ENCODE measurements around the gene DMXL1.
"Not testable (repeated sequence)": the region's sequence is repeated elsewhere in the genome, so short reads cannot be mapped to it uniquely, and the experiment has no call there.

The DMXL1 gene

DNA sequence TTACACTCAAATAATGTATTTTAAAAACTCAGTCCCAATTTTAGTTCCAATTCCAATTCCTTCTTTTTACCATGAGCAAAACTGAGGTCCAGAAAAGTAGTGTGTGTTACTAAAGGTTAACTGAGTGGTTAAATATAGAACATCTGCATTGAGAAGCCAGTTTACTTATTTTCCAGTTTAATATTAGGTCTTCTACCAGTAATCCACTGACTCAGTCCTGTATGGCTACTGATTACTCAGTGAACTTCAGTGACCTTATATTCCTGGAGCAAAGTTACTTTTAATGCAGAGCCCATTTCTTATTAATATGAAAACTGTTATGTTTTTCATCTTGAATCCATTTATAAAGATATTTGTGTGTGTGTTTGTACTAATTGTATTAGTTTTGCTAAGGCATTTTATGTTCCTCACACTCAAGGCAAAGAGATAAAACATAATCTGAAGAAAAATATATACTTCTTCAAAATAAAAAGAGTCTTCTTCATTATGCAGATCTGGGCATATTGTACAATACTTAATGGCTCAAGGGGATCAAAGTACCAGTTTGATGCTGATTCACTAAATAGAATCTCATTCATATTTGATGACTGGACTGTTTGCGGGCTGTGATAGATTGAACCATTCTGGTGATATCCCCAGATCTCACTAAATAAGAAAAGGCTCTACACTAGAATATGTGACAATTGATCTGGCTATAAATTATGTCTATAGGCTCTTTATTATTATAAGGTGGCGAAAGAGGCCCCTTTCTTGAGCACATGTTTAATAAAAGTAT, 60.8 kb downstream of the DMXL1 start:
- no peak for DNase-seq (ENCODE audit: low spot score)

DNA sequence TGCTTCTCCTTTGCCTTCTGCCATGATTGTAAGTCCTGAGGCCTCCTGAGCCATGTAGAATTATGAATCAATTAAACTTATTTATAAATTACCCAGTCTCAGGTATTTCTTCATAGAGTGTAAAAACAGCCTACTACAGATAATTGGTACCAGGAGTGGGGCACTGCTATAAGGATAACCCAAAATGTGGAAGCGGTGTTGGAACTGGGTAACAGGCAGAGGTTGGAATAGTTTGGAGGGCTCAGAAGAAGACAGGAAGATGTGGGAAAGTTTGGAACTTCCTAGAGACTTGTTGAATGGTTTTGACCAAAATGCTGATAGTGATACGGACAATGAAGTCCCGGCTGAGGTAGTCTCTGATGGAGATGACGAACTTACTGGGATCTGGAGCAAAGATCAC, 64.9 kb downstream of the DMXL1 start:
- DNase-seq (ENCODE audit: low spot score) = not testable (repeated sequence)

DNA sequence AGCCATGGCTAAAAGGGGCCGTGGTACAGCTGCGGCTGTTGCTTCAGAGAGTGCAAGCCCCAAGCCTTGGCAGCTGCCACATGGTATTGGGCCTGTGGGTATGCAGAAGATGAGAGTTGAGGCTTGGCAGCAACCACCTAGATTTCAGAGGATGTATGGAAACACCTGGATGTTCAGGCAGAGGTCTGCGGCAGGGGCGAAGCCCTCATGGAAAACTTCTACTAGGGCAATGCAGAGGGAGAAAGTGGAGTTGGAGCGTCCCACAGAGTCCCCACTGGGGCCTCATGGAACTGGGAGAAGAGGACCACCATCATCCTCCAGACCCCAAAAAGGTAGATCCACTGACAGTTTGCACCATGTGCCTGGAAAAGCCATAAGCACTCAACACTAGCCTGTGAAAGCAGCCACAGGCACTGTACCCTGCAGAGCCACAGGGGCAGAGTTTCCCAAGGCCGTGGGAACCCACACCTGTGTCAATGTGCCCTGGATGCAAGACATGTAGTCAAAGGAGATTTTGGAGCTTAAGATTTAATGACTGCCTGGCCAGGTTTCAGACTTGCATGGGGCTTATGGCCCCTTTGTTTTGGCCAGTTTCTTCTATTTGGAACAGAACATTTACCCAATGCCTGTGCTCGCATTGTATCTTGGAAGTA, 65.9 kb downstream of the DMXL1 start:
- DNase-seq (ENCODE audit: low spot score) = no peak

DNA sequence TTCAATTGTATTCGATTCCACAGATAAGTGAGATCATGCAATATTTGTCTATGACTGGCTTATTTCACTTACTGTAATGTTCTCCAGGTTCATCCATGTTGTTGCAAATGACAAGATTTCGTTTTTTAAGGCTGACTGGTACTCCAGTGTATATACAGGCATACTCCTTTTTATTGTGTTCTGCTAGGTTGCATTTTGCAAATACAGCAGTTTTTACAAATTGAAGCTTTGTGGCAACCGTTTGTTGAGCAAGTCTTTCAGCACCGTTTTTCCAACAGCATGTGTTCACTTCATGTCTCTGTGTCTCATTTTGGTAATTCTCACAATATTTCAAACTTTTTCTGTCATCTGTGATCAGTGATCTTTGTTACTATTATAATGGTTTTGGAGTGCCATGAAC, 82.7 kb downstream of the DMXL1 start:
- DNase-seq (ENCODE audit: low spot score) = no peak

DNA sequence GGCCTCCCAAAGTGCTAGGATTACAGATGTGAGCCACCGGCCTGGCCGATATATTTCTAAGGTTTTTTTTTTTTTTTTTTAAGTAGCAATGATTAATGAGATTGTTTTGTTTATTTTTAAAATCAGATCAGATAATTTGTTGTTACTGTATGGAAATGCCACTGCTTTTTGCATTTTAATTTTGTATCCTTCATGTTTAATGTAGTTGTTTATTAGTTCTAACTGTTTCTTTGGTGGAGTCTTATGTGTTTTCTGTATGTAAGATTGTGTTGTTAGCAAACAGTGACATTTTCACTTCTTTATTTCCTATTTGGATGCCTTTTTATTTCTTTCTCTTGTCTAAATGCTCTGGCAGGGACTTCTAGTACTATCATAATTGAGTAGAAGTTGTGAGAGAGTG, 87.3 kb downstream of the DMXL1 start:
- no peak for DNase-seq (ENCODE audit: low spot score)

DNA sequence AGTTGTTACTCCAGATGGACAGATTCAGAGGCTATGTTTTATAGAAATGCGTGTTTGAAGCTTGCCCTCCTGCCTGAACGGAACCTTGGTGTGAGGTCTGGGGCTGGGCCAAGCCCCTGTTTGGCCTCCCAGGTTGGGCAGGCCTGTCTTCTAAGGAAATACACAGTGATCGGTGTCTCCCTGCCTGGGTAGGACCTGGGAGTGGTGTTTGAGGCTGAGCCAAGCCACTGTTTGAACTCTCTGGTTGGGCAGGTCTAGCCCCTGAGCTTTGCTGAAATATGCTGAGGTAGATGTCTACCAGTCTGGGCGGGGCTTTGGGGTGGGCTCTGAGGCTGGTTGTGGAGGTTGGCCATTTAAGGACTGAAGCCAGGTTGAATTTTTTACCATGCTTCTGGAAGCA, 90.5 kb downstream of the DMXL1 start:
- no peak for DNase-seq (ENCODE audit: low spot score)

DNA sequence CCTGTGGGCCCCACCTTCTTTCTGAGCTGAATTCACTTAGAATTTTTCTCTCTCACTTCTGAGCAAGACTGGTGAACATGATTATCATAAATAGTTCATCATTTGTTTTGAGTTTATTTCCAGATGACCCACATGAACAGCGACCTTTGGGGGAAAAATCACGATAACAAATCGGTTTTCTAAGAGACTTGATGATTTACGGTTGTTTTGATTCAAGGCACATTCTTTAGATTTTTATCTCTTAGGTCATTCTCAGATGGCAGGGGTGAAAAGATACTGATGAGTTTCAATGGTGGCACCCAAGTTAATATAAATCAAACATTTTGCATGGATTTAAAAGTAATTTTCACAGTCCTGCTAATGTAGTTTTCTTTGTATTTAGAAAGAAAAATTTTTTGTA, 95.1 kb downstream of the DMXL1 start:
- no peak for DNase-seq (ENCODE audit: low spot score)

DNA sequence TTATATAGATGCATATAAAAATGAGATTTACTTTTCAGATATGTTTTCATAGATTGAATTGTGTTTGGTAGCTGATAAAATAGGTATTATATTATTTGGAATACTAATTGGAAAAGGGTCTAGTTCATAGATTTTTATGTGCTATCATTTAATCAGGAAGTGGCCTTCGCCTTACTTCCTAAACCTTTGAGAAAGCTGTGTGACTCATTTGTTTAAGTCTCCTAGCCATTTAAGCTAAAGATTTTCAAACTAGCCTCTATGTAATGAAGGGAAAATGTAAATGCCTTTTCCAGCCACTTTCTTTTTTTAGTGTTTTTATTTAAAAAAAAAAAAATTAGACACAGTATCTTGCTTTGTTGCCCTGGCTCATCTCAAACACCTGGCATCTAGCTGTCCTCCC, 97.5 kb downstream of the DMXL1 start:
- DNase-seq (ENCODE audit: low spot score) = no peak

DNA sequence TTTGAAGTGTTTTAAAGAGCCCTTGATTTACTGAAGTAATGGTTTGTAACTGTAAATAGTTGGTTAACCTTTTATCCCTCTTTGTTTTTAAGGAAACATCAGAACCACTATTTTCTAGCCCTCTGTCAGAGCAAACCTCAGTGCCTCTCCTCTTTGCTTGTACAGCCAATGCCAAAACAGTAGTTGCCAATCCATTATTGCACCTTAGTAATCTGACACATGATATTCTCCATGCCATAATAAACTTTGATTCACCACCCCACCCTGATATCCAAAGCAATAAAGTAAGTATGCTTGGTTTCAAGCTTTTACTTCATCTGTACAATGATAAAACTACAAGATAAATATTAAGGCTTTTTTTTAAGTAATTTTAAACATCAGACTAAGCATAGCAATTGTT, 100.8 kb downstream of the DMXL1 start:
- no peak for DNase-seq (ENCODE audit: low spot score)

DNA sequence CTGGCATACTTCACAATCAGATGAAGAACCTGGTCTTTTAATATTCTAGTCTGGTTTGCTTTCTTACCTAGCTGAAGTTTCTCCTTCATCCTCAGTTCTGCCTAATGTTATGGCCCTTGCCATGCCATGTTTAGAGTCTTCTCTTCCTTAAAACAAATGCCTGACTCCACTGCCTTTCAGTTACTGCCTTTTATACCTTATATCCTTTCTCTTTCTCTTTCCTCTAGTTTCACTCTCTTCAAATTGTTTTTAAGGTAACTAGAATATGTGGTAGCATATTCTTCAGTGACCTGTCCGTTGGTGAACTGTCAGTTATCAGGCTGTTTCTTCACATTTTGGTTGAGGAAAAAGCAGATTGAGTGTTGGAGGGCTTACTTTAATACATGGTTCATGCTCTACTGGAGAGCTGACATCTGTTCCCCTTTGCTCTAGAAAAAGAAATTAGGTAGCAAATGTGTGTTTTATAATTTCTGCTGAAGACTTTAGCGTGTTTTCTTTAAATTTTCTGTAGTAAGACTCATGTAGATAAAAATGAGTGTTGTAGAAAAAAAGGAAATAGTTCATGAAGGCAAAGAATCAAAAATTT, 103.8 kb downstream of the DMXL1 start:
- DNase-seq (ENCODE audit: low spot score) = no peak

DNA sequence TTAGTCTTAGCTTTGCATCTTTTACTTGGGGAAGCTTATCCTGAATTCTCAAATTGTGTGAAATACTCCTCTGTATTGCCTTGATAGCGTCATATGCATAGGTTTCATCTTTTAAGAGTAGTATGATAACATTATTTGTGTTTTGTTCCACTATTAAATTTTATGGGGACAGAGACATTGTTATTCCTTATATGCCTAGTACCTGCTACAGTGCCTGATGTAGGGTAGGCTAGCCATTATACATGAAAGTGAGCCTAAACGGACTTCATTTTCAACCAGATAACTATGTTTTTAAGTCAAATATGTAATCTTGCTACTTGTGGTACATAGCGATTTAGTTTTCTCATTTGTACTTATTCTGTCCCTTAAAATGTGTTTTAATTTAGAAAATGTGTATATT, 105.9 kb downstream of the DMXL1 start:
- no peak for DNase-seq (ENCODE audit: low spot score)

DNA sequence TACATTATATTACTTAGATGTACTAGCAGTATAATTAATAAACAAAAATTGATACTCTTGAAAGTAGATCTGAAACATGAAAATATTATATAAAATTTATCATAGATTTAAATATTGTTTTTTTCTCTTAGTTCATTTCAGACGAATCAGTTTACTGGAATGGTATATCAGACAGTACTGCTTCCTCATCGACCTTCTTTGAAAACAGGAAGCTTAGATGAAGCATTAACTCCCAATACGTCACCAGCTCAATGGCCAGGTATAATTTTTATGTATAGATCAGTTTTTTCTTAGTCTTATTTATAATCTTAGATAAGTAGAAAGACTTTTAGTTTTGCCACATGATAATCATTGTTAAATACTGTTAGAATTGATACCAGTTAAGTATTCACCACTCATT, 106.3 kb downstream of the DMXL1 start:
- DNase-seq (ENCODE audit: low spot score) = no peak

DNA sequence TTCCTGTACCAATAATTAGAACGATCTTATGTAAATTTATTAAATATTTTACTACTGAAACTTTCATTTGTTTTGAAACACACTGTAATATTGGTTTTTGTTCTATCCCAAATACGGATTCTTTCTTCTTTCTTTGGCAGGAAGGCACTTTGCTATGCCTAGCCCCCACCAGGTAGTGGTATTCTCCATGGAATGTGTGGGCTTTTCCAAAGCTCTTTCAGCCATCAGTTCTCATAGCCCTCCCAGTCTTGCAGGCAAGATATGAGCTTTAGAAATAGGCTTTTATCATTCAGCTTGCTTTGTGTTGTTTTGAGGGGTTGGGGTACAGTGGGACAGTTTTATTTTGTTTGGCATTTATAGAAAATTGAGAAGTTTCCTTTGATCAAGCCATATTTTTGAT, 107.5 kb downstream of the DMXL1 start:
- no peak for DNase-seq (ENCODE audit: low spot score)

DNA sequence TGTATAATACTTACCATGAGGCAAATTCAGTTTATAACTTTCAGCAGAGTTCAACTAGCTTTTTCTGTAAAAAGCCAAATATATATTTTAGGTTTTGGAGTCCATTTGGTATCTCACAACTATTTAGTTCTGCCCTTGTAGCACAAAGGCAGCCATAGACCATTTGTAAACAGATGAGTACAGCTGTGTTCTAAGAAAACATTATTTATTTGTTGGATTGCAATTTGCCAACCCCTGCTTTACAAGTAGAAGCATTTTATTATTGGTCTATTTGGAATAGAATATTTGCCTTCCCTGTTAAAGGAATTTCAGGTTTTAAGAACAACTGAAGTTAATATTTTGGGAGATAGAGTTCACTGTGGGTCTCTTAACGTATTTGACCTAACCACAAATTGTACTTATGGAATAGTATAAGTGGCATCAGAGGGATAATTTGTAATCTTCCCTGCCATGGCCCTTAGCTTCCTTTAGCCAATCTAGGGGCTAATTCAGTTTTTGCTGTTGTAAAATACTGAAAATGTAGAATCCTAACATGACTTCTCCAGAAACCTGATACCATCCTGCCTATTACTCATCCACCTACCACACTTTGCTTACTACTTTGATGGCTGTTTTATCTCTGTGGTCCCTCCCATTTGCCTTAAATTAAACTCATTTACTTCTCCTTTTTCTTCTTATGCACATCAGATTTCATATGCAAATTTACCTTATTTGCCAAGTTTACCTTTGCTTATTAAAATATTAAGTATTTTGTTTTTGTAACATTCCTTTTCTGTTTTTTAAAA, 109.2 kb downstream of the DMXL1 start:
- DNase-seq (ENCODE audit: low spot score) = no peak

DNA sequence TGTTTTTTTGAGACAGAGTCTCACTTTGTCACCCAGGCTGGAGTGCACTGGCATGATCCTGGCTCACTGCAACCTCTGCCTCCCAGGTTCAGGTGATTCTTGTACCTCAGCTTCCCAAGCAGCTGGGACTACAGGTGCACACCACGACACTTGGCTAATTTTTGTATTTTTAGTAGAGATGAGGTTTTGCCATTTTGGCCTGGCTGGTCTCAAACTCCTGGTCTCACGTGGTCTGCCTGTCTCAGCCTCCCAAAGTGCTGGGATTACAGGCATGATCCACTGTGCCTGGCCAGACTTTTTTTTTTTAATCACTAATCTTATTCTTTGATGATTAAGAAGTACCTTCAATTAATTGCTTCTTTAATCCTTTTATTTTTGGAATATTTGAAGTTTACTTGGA, 114.6 kb downstream of the DMXL1 start:
- not testable (repeated sequence) for DNase-seq (ENCODE audit: low spot score)

DNA sequence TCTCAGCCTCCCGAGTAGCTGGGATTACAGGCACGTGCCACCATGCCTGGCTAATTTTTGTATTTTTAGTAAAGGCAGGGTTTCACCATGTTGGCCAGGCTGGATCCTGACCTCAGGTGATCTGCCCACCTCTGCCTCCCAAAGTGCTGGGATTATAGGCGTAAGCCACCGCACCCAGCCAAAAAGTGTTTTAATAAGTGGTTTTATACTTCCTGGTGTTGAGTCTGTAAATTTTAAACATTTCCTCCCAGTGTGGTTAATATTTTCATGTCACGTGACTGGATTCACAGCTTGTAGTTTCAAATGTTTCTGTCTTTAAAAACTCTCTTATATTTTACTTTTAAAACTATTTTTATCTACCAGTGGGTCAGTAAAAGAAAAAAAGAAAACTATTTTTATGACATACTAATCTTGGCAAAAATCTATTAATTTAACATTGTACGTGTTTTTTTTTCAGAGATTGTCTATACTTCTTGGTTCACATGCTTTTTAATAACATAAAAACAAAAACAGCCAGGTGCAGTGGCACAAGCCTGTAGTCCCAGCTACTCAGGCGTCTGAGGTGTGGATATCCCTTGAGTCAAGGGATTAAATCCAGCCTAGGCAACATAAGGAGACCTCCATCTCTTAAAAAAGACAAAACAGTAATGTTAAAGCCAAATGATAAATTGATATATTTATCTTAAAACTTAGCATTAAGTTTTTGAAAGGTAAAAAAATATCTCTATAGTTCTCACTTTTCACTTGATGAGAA, 117.1 kb downstream of the DMXL1 start:
- no peak for DNase-seq (ENCODE audit: low spot score)

DNA sequence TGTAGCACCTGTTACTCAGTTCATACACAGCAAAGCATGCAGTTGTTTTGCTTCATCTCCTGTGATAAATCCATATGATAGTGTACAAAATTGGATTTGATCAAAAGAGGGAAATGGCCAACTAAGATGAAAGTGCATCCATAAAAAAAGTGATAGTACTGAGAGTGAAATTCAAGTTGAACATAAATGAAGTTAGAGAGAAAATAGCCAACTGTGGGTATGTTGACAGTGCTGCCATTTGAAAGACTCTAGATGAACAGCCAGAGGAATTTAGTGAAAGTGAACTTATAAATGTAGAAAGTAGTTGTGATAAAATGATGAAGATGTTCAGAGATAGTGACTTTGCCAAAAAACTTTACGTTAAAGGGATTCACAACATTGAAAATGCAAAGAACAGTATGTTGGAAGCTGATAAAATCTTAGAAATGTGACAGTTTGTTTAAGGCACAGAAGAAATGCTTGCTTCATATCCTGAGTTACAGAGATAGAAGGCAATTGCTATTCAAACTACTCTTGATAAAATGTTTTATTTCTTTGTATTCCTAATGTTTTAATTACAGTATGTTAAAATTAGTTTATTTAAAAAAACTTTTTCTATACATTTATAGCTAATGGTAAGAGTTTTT, 119.7 kb downstream of the DMXL1 start:
- no peak for DNase-seq (ENCODE audit: low spot score)

DNA sequence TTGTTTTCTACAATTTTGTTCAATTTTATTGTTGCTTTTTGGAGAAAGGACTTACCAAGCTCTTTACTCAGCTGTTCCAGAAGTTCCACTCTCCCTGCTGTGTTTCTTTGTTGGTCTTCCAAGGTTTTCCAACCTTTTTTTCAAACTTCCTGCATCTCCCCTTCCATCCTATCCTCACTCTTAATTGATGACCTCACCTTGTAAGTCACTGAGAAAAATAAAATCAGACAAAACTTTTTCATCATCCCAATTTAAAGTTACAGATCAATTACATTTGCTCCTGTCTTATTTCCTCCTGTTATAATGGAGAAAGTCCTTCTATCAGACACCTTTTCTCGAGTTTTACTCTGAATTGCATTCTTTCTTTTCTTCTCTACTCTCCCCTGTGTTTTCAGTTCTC, 121.1 kb downstream of the DMXL1 start:
- no peak for DNase-seq (ENCODE audit: low spot score)

DNA sequence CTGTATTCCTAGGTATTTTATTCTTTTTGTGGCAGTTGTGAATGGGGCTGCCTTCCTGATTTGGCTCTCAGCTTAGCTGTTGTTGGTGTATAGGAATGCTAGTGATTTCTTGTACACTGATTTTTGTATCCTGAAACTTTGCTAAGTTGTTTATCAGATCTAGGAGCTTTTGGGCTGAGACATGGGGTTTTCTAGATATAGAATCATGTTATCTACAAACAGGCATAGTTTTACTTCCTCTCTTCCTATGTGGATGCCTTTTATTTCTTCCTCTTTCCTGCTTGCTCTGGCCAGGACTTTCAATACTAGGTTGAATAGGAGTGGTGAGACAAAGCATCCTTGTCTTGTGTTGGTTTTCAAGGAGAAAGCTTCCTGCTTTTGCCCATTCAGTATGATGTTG, 129.9 kb downstream of the DMXL1 start:
- no peak for DNase-seq (ENCODE audit: low spot score)

DNA sequence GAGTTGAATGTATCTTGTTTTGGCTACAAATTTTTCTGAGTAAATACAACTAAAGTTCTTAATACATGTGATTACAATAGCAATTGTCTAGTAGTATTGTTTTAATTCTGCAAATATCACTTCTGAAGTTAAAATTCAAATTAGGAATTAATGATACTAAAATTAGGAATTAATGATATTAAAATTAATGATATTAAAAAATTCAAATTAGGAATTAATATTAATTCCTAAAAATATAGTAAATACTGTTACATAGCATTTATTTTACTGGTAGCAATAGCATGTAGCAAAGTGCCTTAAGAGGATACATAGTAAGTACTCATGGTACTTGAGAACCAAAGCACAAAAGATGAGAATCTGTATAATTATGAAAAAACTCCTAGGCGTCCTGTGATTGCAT, 136.2 kb downstream of the DMXL1 start:
- no peak for DNase-seq (ENCODE audit: low spot score)

DNA sequence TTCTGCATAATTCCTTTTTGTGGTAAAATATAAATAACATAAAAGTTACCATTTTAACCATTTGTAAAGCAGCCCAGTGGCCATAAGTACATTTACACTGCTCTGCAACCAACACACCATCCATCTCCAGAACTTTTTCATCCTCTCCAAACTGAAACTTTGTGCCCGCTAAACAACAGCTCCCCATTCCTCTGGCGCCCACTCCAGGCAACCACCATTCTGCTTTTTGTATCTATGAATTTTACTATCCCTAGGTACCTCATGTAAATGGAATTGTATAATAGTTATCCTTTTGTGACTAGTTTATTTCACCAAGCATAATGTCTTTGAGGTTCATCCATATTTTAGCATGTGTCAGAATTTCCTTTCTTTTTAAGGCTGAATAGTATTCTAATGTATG, 141.1 kb downstream of the DMXL1 start:
- no peak for DNase-seq (ENCODE audit: low spot score)

DNA sequence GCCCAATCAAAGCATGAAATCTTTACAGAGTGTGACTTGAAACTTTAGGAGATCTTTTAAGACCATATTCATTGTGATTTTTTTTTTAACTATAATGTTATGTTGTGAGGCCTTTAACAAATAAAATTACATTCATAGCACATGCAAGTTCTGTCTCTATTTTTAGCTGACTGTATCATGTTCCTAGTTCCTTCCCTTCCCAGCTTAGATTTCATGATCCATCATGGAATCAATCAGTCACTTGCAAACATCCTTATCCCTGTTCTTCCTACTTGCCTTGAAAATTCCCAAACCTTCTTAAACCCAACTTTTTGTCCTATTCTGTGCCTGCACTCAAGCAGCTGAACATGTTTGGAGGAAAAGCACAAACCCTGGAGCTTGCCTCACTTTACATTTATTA, 141.8 kb downstream of the DMXL1 start:
- no peak for DNase-seq (ENCODE audit: low spot score)
